Choroid plexus epithelial cell (primary cell): Measurements from ENCODE around the gene XYLT2.
"Not testable (repeated sequence)": the region's sequence is repeated elsewhere in the genome, so short reads cannot be mapped to it uniquely, and the experiment has no call there.

Experiments used
- DNase-seq: peaks from one replicate; pipeline ENCODE4 v3.0.0-alpha.2; 2010; ENCODE audit warnings: low read depth
- H3K4me3 ChIP-seq: 2 replicates; pipeline ENCODE4 v1.5.1; 2011; ENCODE audit warnings: low read depth, mild to moderate bottlenecking, control low read depth, low read length, moderate library complexity
- TF ChIP-seq, protein P1 (sequence below): conservative IDR thresholded peaks from 2 replicates; pipeline ENCODE4 v1.5.1; 2011; ENCODE audit warnings: low read depth, mild to moderate bottlenecking, control low read depth, inconsistent platforms, low read length, moderate library complexity

XYLT2 gene

DNA sequence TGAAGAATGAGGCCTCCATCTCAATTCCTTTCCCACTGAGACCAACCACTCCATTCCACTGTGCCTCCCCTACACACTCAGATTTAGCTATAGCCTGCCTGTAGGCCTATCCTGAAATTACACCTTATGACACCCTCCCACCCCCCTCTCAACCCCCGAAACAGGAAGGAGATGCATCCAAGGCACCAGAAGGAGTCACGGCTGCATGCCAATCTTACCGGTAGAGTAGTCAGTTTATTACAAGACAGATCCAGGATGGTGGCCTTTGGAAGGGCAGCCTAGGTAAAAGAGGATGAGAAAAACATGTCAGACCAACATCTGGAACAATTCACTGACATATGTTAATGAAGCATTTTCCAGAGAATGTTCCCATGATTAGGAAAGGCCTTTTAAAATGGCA is 48.8 kb downstream of the XYLT2 start:
- H3K4me3 ChIP-seq: peak overlapping the region; percentile 16
- no peak for DNase-seq
- TF ChIP-seq, protein P1, sequence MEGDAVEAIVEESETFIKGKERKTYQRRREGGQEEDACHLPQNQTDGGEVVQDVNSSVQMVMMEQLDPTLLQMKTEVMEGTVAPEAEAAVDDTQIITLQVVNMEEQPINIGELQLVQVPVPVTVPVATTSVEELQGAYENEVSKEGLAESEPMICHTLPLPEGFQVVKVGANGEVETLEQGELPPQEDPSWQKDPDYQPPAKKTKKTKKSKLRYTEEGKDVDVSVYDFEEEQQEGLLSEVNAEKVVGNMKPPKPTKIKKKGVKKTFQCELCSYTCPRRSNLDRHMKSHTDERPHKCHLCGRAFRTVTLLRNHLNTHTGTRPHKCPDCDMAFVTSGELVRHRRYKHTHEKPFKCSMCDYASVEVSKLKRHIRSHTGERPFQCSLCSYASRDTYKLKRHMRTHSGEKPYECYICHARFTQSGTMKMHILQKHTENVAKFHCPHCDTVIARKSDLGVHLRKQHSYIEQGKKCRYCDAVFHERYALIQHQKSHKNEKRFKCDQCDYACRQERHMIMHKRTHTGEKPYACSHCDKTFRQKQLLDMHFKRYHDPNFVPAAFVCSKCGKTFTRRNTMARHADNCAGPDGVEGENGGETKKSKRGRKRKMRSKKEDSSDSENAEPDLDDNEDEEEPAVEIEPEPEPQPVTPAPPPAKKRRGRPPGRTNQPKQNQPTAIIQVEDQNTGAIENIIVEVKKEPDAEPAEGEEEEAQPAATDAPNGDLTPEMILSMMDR: no peak

DNA sequence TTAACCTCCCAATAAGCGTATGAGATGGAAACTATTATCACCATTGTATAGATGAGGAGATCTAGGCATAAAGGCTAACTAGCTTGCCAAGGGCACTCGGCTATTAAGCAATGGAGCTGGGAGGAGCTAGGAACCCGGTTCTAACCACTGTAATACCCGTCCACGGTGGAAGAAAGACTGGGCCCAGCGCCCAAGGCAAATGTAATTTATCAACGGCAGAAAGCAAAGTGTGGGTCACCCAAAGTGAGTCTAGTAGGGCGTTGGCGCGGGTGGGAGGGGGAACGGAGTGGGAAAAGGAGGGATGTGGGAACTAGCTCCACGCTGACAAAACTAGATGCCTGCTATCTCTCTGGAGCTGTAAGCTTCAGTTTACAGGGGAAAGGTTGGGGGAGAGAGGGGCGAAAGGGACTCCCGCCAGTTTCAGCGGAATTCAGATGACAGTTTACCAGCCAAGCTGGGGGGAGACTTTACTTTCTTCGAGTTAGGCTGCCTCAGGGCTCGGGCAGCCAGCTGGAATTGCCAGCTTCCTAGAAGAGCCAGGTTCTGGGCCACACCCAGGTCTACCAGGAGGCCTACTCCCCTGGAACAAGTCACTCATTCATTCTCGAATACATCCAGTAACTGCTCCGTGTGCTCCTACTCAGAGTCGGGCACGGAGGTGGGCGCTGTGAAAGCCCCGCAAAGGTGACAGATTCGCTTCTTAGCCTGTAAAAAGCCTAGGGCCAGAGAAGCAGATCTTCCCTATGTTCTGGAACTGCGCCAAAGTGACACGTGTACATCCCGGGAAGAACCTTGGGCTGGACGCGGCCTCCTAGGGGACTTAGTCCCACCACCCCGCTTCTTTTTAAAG is 50.6 kb downstream of the XYLT2 start:
- peak; percentile 65 for DNase-seq
- TF ChIP-seq, protein P1: no peak
- peak overlapping the region; percentile 99 for H3K4me3 ChIP-seq

DNA sequence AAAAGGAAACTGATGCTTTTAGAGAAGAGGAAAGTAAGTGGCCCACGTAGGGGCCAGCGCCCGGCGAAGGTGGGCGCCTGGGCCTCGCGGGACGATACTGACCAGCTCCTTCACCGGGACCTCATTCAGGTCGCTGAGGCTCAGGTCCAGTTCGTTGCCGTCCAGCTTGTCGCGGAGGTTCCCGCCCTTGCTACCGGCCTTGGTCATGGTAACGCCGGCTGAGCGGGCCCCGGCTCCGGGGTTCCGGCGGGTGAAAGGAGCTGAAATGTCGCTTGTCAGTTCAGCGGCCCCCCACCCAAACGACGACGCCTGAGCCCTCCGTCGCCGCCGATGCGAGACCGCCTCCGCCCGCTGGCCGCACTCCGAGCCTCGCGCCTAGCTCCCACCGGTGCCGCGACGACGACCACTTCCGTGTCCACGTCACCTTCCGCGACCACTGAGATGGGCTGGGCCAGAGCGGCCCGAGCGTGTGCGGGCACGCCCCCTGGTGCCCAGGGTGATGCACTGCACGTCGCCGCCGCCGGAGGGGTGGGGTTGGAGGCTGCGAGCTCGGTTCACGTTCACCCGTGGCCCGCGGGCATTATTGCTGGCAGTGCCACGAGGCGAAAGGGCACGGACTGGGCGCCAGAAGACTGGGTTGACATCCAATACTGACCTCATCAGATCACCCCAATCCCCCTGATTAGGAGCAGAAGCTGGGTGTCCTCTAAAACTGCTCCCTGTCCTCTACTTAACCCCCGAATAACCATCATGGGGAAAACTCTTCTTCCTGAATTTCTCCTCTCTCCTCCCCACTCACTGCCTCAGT is 51.4 kb downstream of the XYLT2 start, which contains the start of gene LRRC59:
Gene LRRC59, minus strand, starts transcription at position 413 of the 808 bp plus-strand sequence. Its CDS starts 206 bp downstream, at position 207.
- DNase-seq: peak; percentile 87
- peak within 1 kb of the TSS; percentile 99 for H3K4me3 ChIP-seq
- TF ChIP-seq, protein P1: peak; percentile 85

DNA sequence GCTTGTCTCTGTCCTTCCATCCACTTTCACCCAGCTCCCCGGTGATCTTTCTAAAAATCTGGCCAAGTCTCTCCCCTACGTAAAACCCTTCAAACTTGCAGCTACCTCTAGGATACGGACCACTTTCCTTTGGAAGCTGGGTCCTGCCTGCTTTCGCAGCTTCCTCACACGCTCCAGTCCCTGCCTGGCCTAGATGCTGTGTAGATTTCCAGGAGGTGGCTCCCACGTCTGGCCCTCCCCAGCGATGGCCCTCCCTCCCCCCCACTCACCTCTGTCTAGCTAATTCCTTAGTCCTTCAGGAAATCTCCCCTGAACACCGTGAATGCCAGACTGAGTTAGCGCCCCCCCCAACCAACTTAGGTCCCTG is 52.0 kb downstream of the XYLT2 start:
- DNase-seq: no peak
- TF ChIP-seq, protein P1: no peak
- H3K4me3 ChIP-seq: no peak overlapping the region

DNA sequence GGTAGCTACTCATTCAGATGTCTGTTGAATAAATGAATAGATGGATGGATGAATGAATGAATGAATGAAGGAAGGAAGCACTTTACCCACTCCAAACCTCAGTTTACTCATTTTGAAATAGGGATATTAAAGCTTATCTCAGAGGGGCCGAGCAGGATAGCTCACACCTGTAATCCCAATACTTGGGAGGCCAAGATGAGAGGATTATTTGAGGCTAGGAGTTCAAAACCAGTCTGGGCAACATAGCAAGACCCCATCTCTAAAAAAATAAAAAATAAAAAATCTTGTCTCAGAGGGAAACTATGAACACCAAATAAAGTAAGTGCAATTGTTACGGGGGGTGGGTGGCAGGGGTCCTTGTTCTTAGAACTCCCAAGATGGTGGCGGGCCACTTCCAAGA is 52.7 kb downstream of the XYLT2 start:
- H3K4me3 ChIP-seq, DNase-seq: not testable (repeated sequence)

DNA sequence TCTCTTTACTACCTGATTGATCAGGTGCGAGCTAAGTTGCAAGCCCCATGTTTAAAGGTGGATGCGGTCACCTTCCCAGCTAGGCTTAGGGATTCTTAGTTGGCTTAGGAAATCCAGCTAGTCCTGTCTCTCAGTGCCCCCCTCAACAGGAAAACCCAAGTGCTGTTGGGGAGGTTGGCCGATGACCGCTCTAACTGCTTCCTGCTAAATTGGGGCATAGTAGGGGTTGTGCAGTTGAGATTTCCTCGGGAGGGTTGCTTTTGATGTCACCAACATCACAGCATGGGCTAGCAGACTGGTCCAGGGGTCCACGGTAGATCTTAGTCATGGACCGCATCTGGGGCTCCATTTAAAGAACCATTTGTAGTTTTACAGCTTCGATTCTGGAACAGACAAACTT is 53.7 kb downstream of the XYLT2 start:
- not testable (repeated sequence) for DNase-seq, H3K4me3 ChIP-seq

DNA sequence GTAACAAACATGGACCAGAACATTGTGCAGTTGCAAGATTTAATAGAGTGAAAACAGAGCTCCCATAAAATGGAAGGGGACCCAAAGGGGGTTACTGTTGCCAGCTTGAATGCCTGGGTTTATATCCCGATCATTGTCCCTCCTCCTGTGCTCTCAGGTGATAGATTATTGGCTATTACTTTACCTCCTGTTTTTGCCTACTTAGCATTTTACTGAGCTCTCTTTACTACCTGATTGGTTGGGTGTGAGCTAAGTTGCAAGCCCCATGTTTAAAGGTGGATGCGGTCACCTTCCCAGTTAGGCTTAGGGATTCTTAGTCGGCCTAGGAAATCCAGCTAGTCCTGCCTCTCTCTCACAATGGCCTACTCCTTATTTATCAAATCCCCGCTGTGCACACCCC is 59.4 kb downstream of the XYLT2 start:
- DNase-seq, H3K4me3 ChIP-seq: not testable (repeated sequence)

DNA sequence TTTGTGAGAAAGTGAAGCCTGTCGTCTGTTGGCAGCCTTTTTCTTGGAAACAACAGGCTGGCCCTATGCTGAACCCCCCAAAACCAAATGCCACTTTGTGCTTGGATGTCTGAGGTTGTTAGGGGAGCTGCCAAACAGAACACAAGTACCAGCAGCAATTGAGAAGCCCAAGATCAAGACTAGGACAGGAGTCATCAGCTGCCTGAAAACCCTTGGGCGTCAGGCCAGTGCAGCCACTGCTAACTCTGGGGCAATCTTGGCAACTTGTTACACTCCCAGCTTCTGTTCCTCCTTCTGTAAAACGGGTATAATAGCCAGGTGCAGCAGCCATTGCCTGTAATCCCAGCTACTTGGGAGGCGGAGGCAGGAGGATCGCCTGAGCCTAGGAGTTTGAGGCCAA is 60.7 kb downstream of the XYLT2 start:
- TF ChIP-seq, protein P1: no peak
- DNase-seq: no peak
- no peak overlapping the region for H3K4me3 ChIP-seq
